ENCODE measurements around the gene EYS.

DNA sequence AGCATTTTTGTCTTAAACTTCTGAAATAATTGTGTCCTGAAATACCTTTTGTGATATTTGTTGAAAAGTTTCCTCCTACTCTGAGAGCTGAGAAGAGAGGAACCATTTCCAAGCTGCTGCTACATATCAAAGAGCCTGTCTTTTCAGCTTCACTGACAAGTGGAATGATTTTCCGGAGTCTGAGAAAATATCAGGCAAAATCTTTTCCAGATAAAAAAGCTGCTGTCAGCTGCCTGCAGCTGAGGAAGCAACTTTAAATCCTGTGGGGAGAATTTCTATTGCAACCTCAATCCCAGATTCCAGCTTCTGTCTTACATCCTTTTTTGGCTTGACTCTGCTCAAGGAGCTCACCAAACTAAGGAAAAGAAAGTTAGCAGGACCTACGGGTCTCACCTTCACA lies 1167.1 kb downstream of the EYS start:
- TF ChIP-seq, protein P1, sequence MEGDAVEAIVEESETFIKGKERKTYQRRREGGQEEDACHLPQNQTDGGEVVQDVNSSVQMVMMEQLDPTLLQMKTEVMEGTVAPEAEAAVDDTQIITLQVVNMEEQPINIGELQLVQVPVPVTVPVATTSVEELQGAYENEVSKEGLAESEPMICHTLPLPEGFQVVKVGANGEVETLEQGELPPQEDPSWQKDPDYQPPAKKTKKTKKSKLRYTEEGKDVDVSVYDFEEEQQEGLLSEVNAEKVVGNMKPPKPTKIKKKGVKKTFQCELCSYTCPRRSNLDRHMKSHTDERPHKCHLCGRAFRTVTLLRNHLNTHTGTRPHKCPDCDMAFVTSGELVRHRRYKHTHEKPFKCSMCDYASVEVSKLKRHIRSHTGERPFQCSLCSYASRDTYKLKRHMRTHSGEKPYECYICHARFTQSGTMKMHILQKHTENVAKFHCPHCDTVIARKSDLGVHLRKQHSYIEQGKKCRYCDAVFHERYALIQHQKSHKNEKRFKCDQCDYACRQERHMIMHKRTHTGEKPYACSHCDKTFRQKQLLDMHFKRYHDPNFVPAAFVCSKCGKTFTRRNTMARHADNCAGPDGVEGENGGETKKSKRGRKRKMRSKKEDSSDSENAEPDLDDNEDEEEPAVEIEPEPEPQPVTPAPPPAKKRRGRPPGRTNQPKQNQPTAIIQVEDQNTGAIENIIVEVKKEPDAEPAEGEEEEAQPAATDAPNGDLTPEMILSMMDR (IDR thresholded peaks at IDR 0.05; ENCODE audit: low read length), result no peak
- no peak for TF ChIP-seq EZH2phosphoT487 (IDR thresholded peaks at IDR 0.05; ENCODE audit: low read length)
- TF ChIP-seq EZH2 (optimal IDR thresholded peaks at IDR 0.05; ENCODE audit: low read depth, low read length), result no peak

Measured in MM.1S (cell line).